ENCODE measurements around the gene FXN. TPM values are rescaled to one million over a fixed set of nuclear protein-coding genes. Genes with fewer than 3 reads are reported as not detected.

FXN gene
- total and polyA plus RNA-seq, 2 experiments from 2014 or later, result 12.2 to 31.5 TPM

GRCh38 chr9:69030851-69031645 lies 4.5 kb upstream of the FXN start:
- no peak for TF ChIP-seq EZH2 (IDR thresholded peaks at IDR 0.05; ENCODE audit: borderline replicate concordance)

GRCh38 chr9:69034071-69034470 lies 1.5 kb upstream of the FXN start:
- 43% methylated on average over 2 of the region's 2 CpGs for WGBS (ENCODE audit: low lambda C conversion rate, missing lambda C conversion rate)
- Histone ChIP-seq H3K27me3 (no peaks in the 10 kb centered on the region), H3K27ac (no peak overlapping the region), H2AFZ (no peak overlapping the region), H3K9me3 (ENCODE audit: low read depth) (no peaks in the 10 kb centered on the region), H3K9me2 (replicated peaks; ENCODE audit: insufficient read depth) (no peaks in the 10 kb centered on the region), H3K36me3 (replicated peaks; ENCODE audit: insufficient read depth, low read depth) (no peaks in the 10 kb centered on the region), H3K4me3 (no peak overlapping the region), H3K4me2 (no peak overlapping the region), H3K4me1 (ENCODE audit: insufficient read depth) (peaks cover 5% of the 10 kb centered on the region), H4K20me1 (ENCODE audit: insufficient read depth, poor library complexity, severe bottlenecking) (no peaks in the 10 kb centered on the region), H3K79me2 (peaks cover 29% of the 10 kb centered on the region)
- no peak for TF ChIP-seq EZH2phosphoT487 (IDR thresholded peaks at IDR 0.05; ENCODE audit: low read depth, severe bottlenecking, unreplicated experiment)
- no peak for TF ChIP-seq CTCF (IDR thresholded peaks at IDR 0.05; ENCODE audit: poor library complexity)
- DNase-seq (ENCODE audit: low spot score), result no peak

More at GRCh38 chr9:69030851-69031645, 4.5 kb upstream of the FXN start:
- Histone ChIP-seq H3K27ac (no peak overlapping the region), H3K4me1 (ENCODE audit: insufficient read depth) (no peaks in the 10 kb centered on the region), H3K9me3 (ENCODE audit: low read depth) (no peaks in the 10 kb centered on the region), H2AFZ (no peak overlapping the region), H4K20me1 (ENCODE audit: insufficient read depth, poor library complexity, severe bottlenecking) (no peaks in the 10 kb centered on the region), H3K9me2 (replicated peaks; ENCODE audit: insufficient read depth) (no peaks in the 10 kb centered on the region), H3K27me3 (no peaks in the 10 kb centered on the region), H3K4me2 (no peak overlapping the region), H3K36me3 (replicated peaks; ENCODE audit: insufficient read depth, low read depth) (no peaks in the 10 kb centered on the region), H3K79me2 (peaks cover under 1% of the 10 kb centered on the region), H3K4me3 (no peak overlapping the region)
- 86% methylated on average over 1 of the region's 1 CpG for WGBS (ENCODE audit: low lambda C conversion rate, missing lambda C conversion rate)
- DNase-seq (ENCODE audit: low spot score), result no peak

- H3K27me3 ChIP-seq, result no peaks in the 10 kb centered on the region
- no peaks in the 10 kb centered on the region for H4K20me1 ChIP-seq (ENCODE audit: insufficient read depth, poor library complexity, severe bottlenecking)
- H3K79me2 ChIP-seq, result peaks cover 50% of the 10 kb centered on the region
- peak overlapping the region; percentile 94 for H2AFZ ChIP-seq
- H3K4me2 ChIP-seq, result peak overlapping the region; percentile 89
- TF ChIP-seq CTCF (IDR thresholded peaks at IDR 0.05; ENCODE audit: poor library complexity) (no peak), EZH2 (IDR thresholded peaks at IDR 0.05; ENCODE audit: borderline replicate concordance) (no peak), EZH2phosphoT487 (IDR thresholded peaks at IDR 0.05; ENCODE audit: low read depth, severe bottlenecking, unreplicated experiment) (no peak)
- WGBS (ENCODE audit: low lambda C conversion rate, missing lambda C conversion rate), result 12% methylated on average over 14 of the region's 14 CpGs
- H3K9me3 ChIP-seq (ENCODE audit: low read depth), result no peaks in the 10 kb centered on the region
- H3K9me2 ChIP-seq (replicated peaks; ENCODE audit: insufficient read depth), result no peaks in the 10 kb centered on the region
- H3K36me3 ChIP-seq (replicated peaks; ENCODE audit: insufficient read depth, low read depth), result no peaks in the 10 kb centered on the region
- peak overlapping the region; percentile 90 for H3K27ac ChIP-seq
- H3K4me1 ChIP-seq (ENCODE audit: insufficient read depth), result peaks cover 5% of the 10 kb centered on the region
- H3K4me3 ChIP-seq, result peak overlapping the region; percentile 79
- DNase-seq (ENCODE audit: low spot score), result peak; percentile 32
Observed at GRCh38 chr9:69036309-69036708, 757 bp downstream of the FXN start.

GRCh38 chr9:69036799-69037198 lies 1.2 kb downstream of the FXN start:
- TF ChIP-seq EZH2phosphoT487 (IDR thresholded peaks at IDR 0.05; ENCODE audit: low read depth, severe bottlenecking, unreplicated experiment), result no peak

More at GRCh38 chr9:69036799-69037198, 1.2 kb downstream of the FXN start:
- Histone ChIP-seq H3K27me3 (no peaks in the 10 kb centered on the region), H3K4me2 (peak overlapping the region; percentile 89), H3K27ac (peak overlapping the region; percentile 90), H3K9me2 (replicated peaks; ENCODE audit: insufficient read depth) (no peaks in the 10 kb centered on the region), H3K36me3 (replicated peaks; ENCODE audit: insufficient read depth, low read depth) (no peaks in the 10 kb centered on the region), H3K4me1 (ENCODE audit: insufficient read depth) (peaks cover 5% of the 10 kb centered on the region), H3K79me2 (peaks cover 55% of the 10 kb centered on the region), H4K20me1 (ENCODE audit: insufficient read depth, poor library complexity, severe bottlenecking) (no peaks in the 10 kb centered on the region), H3K4me3 (peak overlapping the region; percentile 79), H2AFZ (peak overlapping the region; percentile 94), H3K9me3 (ENCODE audit: low read depth) (no peaks in the 10 kb centered on the region)
- DNase-seq (ENCODE audit: low spot score), result no peak
- WGBS (ENCODE audit: low lambda C conversion rate, missing lambda C conversion rate), result 68% methylated on average over 10 of the region's 10 CpGs

Data from hepatocyte (in vitro differentiated cells).